Peyer's patch (tissue), 4 donors: ENCODE data around the gene EIPR1.

ENCODE experiments used
- POLR2A ChIP-seq, 2 donors: fragments of 450-650 bp; IDR thresholded peaks; one replicate each; pipeline ENCODE4 v1.5.1; 2017; ENCODE audit warnings: antibody characterized with exemption in 2 of 2, mild to moderate bottlenecking in 2 of 2, moderate library complexity in 2 of 2
- TF ChIP-seq, protein P1 (sequence below), 6 experiments: fragments of 450-650 bp in 4 of 6; fragments of 200-600 bp in 2 of 6; sonication (generic) in 1 of 6; IDR thresholded peaks; one replicate each; pipeline ENCODE4 v1.5.1; 2017 to 2019; ENCODE audit warnings: antibody characterized with exemption in 6 of 6, mild to moderate bottlenecking in 3 of 6, moderate library complexity in 1 of 6

DNA sequence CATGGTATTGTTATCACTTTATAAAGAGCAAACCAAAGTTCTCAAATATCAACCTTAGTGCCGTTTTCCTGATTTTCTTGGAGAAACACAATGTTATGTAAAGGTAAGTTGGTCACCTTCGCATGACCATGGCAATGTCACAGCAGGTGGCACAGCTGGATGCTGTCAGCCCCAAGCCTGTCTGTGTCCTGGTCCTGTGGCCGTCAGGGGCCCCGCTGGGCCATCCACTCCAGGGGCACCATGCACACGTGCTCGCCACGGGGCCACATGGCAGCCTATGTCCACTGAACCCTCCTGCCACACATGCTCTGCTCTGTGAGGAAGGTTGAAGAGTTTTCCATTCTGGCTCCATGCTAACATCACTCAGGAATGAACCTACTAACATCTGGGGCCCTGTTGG, 85.9 kb downstream of the EIPR1 start:
- TF ChIP-seq, protein P1, sequence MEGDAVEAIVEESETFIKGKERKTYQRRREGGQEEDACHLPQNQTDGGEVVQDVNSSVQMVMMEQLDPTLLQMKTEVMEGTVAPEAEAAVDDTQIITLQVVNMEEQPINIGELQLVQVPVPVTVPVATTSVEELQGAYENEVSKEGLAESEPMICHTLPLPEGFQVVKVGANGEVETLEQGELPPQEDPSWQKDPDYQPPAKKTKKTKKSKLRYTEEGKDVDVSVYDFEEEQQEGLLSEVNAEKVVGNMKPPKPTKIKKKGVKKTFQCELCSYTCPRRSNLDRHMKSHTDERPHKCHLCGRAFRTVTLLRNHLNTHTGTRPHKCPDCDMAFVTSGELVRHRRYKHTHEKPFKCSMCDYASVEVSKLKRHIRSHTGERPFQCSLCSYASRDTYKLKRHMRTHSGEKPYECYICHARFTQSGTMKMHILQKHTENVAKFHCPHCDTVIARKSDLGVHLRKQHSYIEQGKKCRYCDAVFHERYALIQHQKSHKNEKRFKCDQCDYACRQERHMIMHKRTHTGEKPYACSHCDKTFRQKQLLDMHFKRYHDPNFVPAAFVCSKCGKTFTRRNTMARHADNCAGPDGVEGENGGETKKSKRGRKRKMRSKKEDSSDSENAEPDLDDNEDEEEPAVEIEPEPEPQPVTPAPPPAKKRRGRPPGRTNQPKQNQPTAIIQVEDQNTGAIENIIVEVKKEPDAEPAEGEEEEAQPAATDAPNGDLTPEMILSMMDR (IDR thresholded peaks at IDR 0.05), result no peak
- no peak for TF ChIP-seq POLR2A (IDR thresholded peaks at IDR 0.05)
